ENCODE data around the gene CLIC4. TPM values are rescaled to one million over a fixed set of nuclear protein-coding genes. Genes with fewer than 3 reads are reported as not detected.

CLIC4 gene
- total and polyA plus RNA-seq, 2 experiments from 2014 or later = 92.5 to 308 TPM

DNA sequence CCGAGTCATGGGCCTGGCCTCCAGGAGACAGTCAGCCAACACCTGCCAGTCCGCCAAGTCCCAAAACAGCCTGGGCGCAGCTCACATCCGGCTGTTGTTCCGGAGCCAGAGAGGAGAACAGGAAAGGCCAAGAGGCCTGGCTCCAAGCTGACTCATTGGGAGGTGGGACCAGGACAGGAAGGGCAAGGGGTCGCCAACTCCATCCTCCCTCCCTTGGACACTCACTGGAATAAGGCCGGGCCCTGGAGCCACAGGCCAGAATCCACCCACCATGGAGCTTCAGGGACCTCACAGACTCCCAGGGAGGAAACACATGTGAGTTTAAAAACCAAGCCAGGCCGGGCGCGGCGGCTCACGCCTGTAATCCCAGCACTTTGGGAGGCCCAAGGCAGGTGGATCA lies 25.1 kb upstream of the CLIC4 start:
- Histone ChIP-seq H4K20me1 (replicated peaks; ENCODE audit: insufficient read depth) (no peaks in the 10 kb centered on the region), H3K27ac (ENCODE audit: low read depth) (no peak overlapping the region), H3K9me2 (ENCODE audit: insufficient read depth) (no peaks in the 10 kb centered on the region), H3K36me3 (ENCODE audit: insufficient read depth) (no peaks in the 10 kb centered on the region), H3K79me2 (replicated peaks; ENCODE audit: insufficient read depth) (no peaks in the 10 kb centered on the region), H3K4me1 (ENCODE audit: insufficient read depth) (peaks cover 10% of the 10 kb centered on the region), H3F3A (replicated peaks; ENCODE audit: low read depth) (no peaks in the 10 kb centered on the region; the same call in 1 of the 2 replicates), H3K27me3 (ENCODE audit: insufficient read depth) (no peaks in the 10 kb centered on the region), H3K4me2 (no peak overlapping the region), H3K4me3 (no peak overlapping the region), H2AFZ (no peak overlapping the region)
- Mint-ChIP-seq H3K4me1 (peaks cover 11% of the 10 kb centered on the region), H3K27ac (no peak overlapping the region), H3K9me3 (peaks cover 9% of the 10 kb centered on the region), H3K36me3 (ENCODE audit: low read depth) (peaks cover 5% of the 10 kb centered on the region; the same call in 2 of the 3 replicates), H3K27me3 (ENCODE audit: insufficient read depth, low read depth, poor library complexity) (peaks cover 15% of the 10 kb centered on the region), H3K4me3 (no peak overlapping the region)
- DNase-seq (ENCODE audit: low spot score) (no peak), ATAC-seq (no peak)
- TF ChIP-seq, protein P1, sequence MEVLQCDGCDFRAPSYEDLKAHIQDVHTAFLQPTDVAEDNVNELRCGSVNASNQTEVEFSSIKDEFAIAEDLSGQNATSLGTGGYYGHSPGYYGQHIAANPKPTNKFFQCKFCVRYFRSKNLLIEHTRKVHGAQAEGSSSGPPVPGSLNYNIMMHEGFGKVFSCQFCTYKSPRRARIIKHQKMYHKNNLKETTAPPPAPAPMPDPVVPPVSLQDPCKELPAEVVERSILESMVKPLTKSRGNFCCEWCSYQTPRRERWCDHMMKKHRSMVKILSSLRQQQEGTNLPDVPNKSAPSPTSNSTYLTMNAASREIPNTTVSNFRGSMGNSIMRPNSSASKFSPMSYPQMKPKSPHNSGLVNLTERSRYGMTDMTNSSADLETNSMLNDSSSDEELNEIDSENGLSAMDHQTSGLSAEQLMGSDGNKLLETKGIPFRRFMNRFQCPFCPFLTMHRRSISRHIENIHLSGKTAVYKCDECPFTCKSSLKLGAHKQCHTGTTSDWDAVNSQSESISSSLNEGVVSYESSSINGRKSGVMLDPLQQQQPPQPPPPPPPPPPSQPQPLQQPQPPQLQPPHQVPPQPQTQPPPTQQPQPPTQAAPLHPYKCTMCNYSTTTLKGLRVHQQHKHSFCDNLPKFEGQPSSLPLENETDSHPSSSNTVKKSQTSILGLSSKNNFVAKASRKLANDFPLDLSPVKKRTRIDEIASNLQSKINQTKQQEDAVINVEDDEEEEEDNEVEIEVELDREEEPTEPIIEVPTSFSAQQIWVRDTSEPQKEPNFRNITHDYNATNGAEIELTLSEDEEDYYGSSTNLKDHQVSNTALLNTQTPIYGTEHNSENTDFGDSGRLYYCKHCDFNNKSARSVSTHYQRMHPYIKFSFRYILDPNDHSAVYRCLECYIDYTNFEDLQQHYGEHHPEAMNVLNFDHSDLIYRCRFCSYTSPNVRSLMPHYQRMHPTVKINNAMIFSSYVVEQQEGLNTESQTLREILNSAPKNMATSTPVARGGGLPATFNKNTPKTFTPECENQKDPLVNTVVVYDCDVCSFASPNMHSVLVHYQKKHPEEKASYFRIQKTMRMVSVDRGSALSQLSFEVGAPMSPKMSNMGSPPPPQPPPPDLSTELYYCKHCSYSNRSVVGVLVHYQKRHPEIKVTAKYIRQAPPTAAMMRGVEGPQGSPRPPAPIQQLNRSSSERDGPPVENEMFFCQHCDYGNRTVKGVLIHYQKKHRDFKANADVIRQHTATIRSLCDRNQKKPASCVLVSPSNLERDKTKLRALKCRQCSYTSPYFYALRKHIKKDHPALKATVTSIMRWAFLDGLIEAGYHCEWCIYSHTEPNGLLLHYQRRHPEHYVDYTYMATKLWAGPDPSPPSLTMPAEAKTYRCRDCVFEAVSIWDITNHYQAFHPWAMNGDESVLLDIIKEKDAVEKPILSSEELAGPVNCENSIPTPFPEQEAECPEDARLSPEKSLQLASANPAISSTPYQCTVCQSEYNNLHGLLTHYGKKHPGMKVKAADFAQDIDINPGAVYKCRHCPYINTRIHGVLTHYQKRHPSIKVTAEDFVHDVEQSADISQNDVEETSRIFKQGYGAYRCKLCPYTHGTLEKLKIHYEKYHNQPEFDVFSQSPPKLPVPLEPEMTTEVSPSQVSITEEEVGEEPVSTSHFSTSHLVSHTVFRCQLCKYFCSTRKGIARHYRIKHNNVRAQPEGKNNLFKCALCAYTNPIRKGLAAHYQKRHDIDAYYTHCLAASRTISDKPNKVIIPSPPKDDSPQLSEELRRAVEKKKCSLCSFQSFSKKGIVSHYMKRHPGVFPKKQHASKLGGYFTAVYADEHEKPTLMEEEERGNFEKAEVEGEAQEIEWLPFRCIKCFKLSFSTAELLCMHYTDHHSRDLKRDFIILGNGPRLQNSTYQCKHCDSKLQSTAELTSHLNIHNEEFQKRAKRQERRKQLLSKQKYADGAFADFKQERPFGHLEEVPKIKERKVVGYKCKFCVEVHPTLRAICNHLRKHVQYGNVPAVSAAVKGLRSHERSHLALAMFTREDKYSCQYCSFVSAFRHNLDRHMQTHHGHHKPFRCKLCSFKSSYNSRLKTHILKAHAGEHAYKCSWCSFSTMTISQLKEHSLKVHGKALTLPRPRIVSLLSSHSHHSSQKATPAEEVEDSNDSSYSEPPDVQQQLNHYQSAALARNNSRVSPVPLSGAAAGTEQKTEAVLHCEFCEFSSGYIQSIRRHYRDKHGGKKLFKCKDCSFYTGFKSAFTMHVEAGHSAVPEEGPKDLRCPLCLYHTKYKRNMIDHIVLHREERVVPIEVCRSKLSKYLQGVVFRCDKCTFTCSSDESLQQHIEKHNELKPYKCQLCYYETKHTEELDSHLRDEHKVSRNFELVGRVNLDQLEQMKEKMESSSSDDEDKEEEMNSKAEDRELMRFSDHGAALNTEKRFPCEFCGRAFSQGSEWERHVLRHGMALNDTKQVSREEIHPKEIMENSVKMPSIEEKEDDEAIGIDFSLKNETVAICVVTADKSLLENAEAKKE (CRISPR knock-in tag; IDR thresholded peaks at IDR 0.05) = no peak
- TF ChIP-seq, protein P2, sequence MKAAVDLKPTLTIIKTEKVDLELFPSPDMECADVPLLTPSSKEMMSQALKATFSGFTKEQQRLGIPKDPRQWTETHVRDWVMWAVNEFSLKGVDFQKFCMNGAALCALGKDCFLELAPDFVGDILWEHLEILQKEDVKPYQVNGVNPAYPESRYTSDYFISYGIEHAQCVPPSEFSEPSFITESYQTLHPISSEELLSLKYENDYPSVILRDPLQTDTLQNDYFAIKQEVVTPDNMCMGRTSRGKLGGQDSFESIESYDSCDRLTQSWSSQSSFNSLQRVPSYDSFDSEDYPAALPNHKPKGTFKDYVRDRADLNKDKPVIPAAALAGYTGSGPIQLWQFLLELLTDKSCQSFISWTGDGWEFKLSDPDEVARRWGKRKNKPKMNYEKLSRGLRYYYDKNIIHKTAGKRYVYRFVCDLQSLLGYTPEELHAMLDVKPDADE (IDR thresholded peaks at IDR 0.05) = no peak
- no peak for TF ChIP-seq EZH2phosphoT487 (IDR thresholded peaks at IDR 0.05; ENCODE audit: unreplicated experiment)
- TF ChIP-seq REST (IDR thresholded peaks at IDR 0.05; ENCODE audit: unreplicated experiment) = no peak
- no peak for TF ChIP-seq STAT1 (IDR thresholded peaks at IDR 0.05; ENCODE audit: unreplicated experiment)
- no peak for TF ChIP-seq EZH2 (IDR thresholded peaks at IDR 0.05; ENCODE audit: low read depth, unreplicated experiment)
- TF ChIP-seq NANOG (IDR thresholded peaks at IDR 0.05; ENCODE audit: borderline replicate concordance) = no peak
- TF ChIP-seq POLR2AphosphoS5 (IDR thresholded peaks at IDR 0.05; ENCODE audit: low read depth) = no peak
- TF ChIP-seq ZNF331 (CRISPR knock-in tag; IDR thresholded peaks at IDR 0.05; ENCODE audit: low read depth) = no peak
- no peak for TF ChIP-seq JUNB (IDR thresholded peaks at IDR 0.05; ENCODE audit: unreplicated experiment)
- no peak for TF ChIP-seq CTCF (conservative IDR thresholded peaks at IDR 0.05; ENCODE audit: low read depth in 2 of 2)
- TF ChIP-seq ZNF114 (CRISPR knock-in tag; IDR thresholded peaks at IDR 0.05) = no peak
- no peak for TF ChIP-seq CREB1 (CRISPR knock-in tag; IDR thresholded peaks at IDR 0.05; ENCODE audit: low read depth)

Measured in GM23338 (cell line).